ENCODE results near the gene PITHD1. TPM values are rescaled to one million over a fixed set of nuclear protein-coding genes. Genes with fewer than 3 reads are reported as not detected.

Gene PITHD1
- total RNA-seq, 1 experiment from 2014 or later: 30.6 TPM

DNA sequence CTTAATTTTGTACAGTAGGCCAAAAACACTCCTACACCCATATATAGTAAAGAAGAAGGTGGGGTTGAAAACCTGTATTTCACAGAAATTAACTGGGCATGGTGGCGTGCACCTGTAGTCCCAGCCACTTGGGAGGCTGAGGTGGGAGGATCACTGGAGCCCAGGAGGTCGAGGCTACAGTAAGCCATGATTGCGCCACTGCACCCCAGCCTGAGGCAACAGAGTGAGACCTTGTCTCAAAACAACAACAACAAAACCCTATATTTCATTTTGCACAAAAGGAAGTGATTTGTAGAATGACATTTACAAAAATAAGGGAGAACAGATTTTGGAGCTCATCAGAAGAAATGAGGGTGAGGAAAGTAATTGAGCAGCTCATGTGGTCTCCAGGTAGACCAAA lies 10.5 kb downstream of the PITHD1 start:
- BruUV-seq (replicated peaks): no TSS peak
- Mint-ChIP-seq H3K27ac (ENCODE audit: unreplicated experiment) (peak overlapping the region; percentile 70), H3K36me3 (ENCODE audit: insufficient read depth, unreplicated experiment) (peaks cover 70% of the 10 kb centered on the region), H3K4me3 (ENCODE audit: low read depth, unreplicated experiment) (no peak overlapping the region), H3K27me3 (ENCODE audit: unreplicated experiment) (no peaks in the 10 kb centered on the region), H3K4me1 (ENCODE audit: low read depth, unreplicated experiment) (peaks cover 26% of the 10 kb centered on the region), H3K9me3 (ENCODE audit: low read depth, unreplicated experiment) (no peaks in the 10 kb centered on the region)
- DNase-seq: no peak
- intact Hi-C loops (cut with micrococcal nuclease; ENCODE audit: unreplicated experiment): no loop called here
- TF ChIP-seq, protein P1, sequence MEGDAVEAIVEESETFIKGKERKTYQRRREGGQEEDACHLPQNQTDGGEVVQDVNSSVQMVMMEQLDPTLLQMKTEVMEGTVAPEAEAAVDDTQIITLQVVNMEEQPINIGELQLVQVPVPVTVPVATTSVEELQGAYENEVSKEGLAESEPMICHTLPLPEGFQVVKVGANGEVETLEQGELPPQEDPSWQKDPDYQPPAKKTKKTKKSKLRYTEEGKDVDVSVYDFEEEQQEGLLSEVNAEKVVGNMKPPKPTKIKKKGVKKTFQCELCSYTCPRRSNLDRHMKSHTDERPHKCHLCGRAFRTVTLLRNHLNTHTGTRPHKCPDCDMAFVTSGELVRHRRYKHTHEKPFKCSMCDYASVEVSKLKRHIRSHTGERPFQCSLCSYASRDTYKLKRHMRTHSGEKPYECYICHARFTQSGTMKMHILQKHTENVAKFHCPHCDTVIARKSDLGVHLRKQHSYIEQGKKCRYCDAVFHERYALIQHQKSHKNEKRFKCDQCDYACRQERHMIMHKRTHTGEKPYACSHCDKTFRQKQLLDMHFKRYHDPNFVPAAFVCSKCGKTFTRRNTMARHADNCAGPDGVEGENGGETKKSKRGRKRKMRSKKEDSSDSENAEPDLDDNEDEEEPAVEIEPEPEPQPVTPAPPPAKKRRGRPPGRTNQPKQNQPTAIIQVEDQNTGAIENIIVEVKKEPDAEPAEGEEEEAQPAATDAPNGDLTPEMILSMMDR (IDR thresholded peaks at IDR 0.05; ENCODE audit: unreplicated experiment): no peak
- CTCF ChIA-PET: no interaction called here

DNA sequence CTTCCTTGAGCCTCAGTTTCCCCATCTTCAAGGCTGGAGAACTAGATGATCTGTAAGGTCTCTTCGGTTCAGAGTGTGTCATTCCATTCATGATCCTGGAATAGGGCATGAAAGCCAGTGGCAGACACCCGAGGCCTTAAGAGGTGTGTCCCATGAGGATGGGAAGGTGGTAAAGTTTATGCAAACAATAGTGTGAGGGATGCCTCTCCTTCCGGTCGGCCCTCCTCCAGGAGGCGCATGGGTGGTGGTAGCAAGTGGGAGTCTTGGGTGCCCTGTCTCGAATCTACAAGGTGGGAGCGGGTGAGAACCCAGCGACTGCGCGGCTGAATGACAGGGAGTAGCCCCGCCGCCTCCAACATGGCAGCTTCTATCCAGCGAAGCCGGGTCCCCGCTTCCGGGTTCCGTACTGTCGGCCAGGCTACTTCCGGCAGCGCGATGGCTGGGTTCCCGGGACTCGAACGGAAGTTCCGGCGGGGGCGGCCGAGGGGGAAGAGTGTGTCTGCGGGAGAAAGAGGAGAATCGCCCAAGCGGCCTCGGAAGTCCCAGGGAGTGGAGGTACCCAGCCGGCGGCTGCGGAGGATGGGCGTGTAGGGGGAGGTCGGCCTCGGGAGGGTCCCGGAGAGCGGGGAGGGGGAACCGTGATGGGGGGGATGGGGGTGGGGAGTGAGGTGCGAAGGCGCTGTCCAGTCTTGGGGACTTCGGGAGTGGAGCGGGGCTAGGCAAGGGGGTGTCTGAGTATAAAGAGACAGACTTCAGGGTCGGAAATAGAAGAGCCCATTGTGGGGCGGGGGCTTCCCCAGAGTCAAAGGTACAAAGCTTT lies 12.7 kb downstream of the PITHD1 start, which contains the start of gene LYPLA2:
Gene LYPLA2, plus strand, starts transcription at position 450 of the 820 bp plus-strand sequence. CDS start 1,538 bp downstream, outside the sequence.
- Mint-ChIP-seq H3K36me3 (ENCODE audit: insufficient read depth, unreplicated experiment) (peaks cover 88% of the 10 kb centered on the region), H3K27ac (ENCODE audit: unreplicated experiment) (peak within 1 kb of the TSS; percentile 96), H3K4me1 (ENCODE audit: low read depth, unreplicated experiment) (peaks cover 26% of the 10 kb centered on the region), H3K9me3 (ENCODE audit: low read depth, unreplicated experiment) (no peaks in the 10 kb centered on the region), H3K27me3 (ENCODE audit: unreplicated experiment) (no peaks in the 10 kb centered on the region), H3K4me3 (ENCODE audit: low read depth, unreplicated experiment) (peak within 1 kb of the TSS; percentile 99)
- intact Hi-C loops (cut with micrococcal nuclease; ENCODE audit: unreplicated experiment): no loop called here
- peak; percentile 89 for DNase-seq
- TF ChIP-seq, protein P1 (IDR thresholded peaks at IDR 0.05; ENCODE audit: unreplicated experiment): no peak
- CTCF ChIA-PET: interaction anchor here (0.6 to 1.4 kb wide), 3 partner anchors 9 to 126 kb away, joined by 3 to 4 read pairs (median 3); no protein-coding TSS in a partner anchor
- no TSS peak for BruUV-seq (replicated peaks)

DNA sequence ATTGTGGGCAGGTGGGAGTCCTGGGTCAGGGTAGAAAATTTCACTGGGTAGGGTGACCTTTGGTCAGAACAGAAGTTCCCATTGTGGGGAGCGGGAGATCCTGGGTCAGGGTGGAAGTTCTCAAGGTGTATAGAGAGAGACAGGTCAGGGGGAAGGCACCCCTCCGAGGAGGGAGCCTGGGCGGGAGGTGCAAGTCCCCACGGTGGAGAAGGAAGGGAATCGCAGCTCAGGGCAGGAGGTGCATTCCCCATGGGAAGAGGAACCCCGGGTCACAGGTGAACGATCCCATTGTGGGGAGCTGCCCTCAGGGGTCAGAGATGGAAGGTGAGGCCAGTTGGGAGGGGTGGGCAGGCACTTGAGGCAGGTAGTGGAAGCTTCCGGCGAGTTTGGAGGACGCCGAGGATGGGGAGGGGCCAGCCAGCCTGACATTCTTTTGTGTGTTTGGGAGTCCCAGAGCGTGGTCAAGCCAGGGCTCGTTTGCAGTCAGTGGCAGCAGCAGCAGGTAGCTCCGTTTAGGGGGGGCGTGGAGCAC lies 13.4 kb downstream of the PITHD1 start:
- Mint-ChIP-seq H3K36me3 (ENCODE audit: insufficient read depth, unreplicated experiment) (peaks cover 89% of the 10 kb centered on the region), H3K27ac (ENCODE audit: unreplicated experiment) (peak overlapping the region; percentile 96), H3K27me3 (ENCODE audit: unreplicated experiment) (no peaks in the 10 kb centered on the region), H3K4me1 (ENCODE audit: low read depth, unreplicated experiment) (peaks cover 26% of the 10 kb centered on the region), H3K4me3 (ENCODE audit: low read depth, unreplicated experiment) (peak overlapping the region; percentile 99), H3K9me3 (ENCODE audit: low read depth, unreplicated experiment) (no peaks in the 10 kb centered on the region)
- no TSS peak for BruUV-seq (replicated peaks)
- no peak for DNase-seq
- CTCF ChIA-PET: interaction anchor here (0.6 to 1.4 kb wide), 3 partner anchors 8 to 51 kb away, joined by 3 to 4 read pairs (median 4); no protein-coding TSS in a partner anchor
- intact Hi-C loops (cut with micrococcal nuclease; ENCODE audit: unreplicated experiment): no loop called here
- TF ChIP-seq, protein P1 (IDR thresholded peaks at IDR 0.05; ENCODE audit: unreplicated experiment): no peak

DNA sequence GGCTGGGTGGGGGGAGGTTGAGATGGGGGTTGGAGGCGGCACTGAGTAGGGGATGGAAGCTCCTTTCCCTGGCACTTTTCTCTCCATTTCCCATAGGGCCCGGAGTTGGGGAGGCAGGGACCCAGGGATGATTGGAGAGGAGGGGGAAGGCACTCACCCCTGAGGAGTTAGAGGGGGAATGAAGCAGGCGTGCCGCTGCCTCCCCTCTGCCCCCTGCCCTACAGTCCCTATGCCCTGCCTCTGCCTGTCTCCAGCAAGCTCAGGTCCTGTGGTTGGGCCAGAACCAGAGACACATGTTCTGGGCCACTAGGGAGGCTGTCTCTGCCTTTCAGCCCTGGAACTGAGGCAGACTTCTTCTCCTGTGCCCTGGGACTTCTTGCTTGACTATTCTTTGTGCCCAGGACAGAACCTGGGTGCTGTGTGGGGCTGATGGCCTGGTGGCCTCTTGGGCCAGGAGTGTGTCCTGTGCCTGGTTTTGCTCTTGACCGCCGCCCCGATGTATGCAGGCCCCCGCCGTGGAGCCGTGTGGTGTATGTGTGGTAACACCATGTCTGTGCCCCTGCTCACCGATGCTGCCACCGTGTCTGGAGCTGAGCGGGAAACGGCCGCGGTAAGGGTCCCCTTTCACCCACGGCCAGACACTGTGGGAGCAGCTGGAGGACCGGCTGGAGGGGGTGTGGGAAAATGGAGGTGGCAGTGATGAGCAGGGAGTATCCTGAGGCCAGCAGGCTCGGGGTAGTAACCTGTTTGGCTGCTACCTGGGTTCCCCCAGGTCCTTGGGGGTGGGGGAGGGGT lies 14.1 kb downstream of the PITHD1 start:
- TF ChIP-seq, protein P1 (IDR thresholded peaks at IDR 0.05; ENCODE audit: unreplicated experiment): no peak
- DNase-seq: no peak
- peak overlapping the region; percentile 96 for H3K27ac Mint-ChIP-seq (ENCODE audit: unreplicated experiment)
- H3K9me3 Mint-ChIP-seq (ENCODE audit: low read depth, unreplicated experiment): no peaks in the 10 kb centered on the region
- peaks cover 90% of the 10 kb centered on the region for H3K36me3 Mint-ChIP-seq (ENCODE audit: insufficient read depth, unreplicated experiment)
- intact Hi-C loops (cut with micrococcal nuclease; ENCODE audit: unreplicated experiment): no loop called here
- H3K4me1 Mint-ChIP-seq (ENCODE audit: low read depth, unreplicated experiment): peaks cover 26% of the 10 kb centered on the region
- CTCF ChIA-PET: no interaction called here
- peak overlapping the region; percentile 99 for H3K4me3 Mint-ChIP-seq (ENCODE audit: low read depth, unreplicated experiment)
- no peaks in the 10 kb centered on the region for H3K27me3 Mint-ChIP-seq (ENCODE audit: unreplicated experiment)
- no TSS peak for BruUV-seq (replicated peaks)

Measured in Calu3 (cell line).